Measurements from ENCODE around the gene KIF16B. TPM values are rescaled to one million over a fixed set of nuclear protein-coding genes. Genes with fewer than 3 reads are reported as not detected.

The KIF16B gene
- total RNA-seq, 1 experiment from 2014 or later: 7.0 TPM

DNA sequence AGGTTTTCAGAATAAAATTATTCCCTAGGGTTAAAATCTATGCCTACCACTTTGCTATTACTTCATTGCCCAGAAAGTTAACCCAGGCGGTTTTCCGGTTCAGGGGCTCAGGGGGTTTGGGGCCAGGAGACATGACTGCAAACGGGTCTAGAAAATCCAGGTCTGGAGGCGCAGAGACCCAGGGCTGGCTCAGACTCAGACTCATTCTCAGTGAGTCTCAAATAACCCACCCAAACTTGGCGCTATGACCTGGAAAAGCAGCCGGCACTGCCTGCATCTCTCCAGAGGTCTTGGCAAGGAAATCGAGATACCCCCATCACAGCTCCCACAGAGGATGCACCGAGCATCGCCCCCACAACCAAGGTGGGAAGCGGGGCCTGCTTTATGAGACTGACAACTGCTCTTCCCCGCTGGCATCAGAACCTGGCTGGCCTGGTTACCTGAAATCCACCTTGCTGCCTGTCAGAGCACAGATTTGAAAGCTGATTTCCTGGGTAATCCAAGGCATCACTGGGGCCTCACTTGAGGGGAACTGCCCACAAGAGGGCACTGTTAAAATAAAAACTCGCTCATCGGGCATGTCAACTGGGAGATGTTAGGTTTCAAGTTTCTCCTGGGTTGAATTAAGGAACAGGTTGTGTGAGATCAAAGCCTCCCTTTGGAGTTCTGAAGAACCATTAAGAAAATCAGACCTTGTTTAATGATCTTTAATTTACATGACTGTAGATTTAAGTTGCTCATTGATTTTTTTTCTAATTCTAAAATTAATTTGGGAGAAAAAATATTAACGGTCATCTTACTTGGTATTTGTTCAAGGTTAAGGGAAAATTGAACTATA, 55.1 kb downstream of the KIF16B start:
- no peaks in the 10 kb centered on the region for H3K9me2 ChIP-seq (ENCODE audit: insufficient read depth)
- intact Hi-C loops (cut with micrococcal nuclease): loop anchor here (1.0 kb wide), 1 partner anchor 243 kb away; no protein-coding TSS in a partner anchor
- ChIA-PET CTCF (interaction anchor here (1.0 to 1.2 kb wide), 4 partner anchors 9 to 244 kb away, joined by 3 to 6 read pairs (median 4); no protein-coding TSS in a partner anchor), RAD21 (ENCODE audit: low non-redundant PET in 1 of 2, low total read pairs in 2 of 2, uncharacterized antibody in 2 of 2, unreplicated experiment in 2 of 2) (no interaction called here), POLR2A (no interaction called here)
- no peaks in the 10 kb centered on the region for H3K9me3 ChIP-seq (ENCODE audit: control insufficient read depth in 1 of 2, insufficient read depth in 1 of 2, low read depth in 1 of 2, low read length in 2 of 2)
- no peak overlapping the region for H2AFZ ChIP-seq (ENCODE audit: low read depth, low read length, poor library complexity, severe bottlenecking)
- DNase-seq (ENCODE audit: low read depth, low spot score): peak; percentile 44
- TF ChIP-seq ZNF274 (IDR thresholded peaks at IDR 0.05; ENCODE audit: low read depth, low read length) (no peak), RAD21 (IDR thresholded peaks at IDR 0.05; ENCODE audit: low read depth) (peak; percentile 83), ZFX (IDR thresholded peaks at IDR 0.05) (no peak)
- TF ChIP-seq, protein P1, sequence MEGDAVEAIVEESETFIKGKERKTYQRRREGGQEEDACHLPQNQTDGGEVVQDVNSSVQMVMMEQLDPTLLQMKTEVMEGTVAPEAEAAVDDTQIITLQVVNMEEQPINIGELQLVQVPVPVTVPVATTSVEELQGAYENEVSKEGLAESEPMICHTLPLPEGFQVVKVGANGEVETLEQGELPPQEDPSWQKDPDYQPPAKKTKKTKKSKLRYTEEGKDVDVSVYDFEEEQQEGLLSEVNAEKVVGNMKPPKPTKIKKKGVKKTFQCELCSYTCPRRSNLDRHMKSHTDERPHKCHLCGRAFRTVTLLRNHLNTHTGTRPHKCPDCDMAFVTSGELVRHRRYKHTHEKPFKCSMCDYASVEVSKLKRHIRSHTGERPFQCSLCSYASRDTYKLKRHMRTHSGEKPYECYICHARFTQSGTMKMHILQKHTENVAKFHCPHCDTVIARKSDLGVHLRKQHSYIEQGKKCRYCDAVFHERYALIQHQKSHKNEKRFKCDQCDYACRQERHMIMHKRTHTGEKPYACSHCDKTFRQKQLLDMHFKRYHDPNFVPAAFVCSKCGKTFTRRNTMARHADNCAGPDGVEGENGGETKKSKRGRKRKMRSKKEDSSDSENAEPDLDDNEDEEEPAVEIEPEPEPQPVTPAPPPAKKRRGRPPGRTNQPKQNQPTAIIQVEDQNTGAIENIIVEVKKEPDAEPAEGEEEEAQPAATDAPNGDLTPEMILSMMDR (IDR thresholded peaks at IDR 0.05 in 2 of 3, conservative IDR thresholded peaks at IDR 0.05 in 1 of 3; ENCODE audit: borderline replicate concordance in 1 of 3, insufficient read depth in 1 of 3, low read depth in 2 of 3, low read length in 2 of 3): peak; percentile 58 to 78 (median 72); a peak in 5 of 6 replicates
- H3K36me3 ChIP-seq (ENCODE audit: control insufficient read depth in 1 of 2, insufficient read depth in 2 of 2, low read length in 2 of 2): no peaks in the 10 kb centered on the region
- no peak overlapping the region for H3K4me3 ChIP-seq (replicated peaks in 1 of 2; ENCODE audit: low read depth in 1 of 2, low read length in 2 of 2)
- no peaks in the 10 kb centered on the region for H3K27me3 ChIP-seq (ENCODE audit: insufficient read depth, low read length)
- no TSS peak for BruUV-seq (replicated peaks)
- no peaks in the 10 kb centered on the region for H3K79me2 ChIP-seq (ENCODE audit: insufficient read depth, low read length)
- peaks cover 0 to 4% of the 10 kb centered on the region in 2 experiments; a peak in 1 of 4 replicates for H3K4me1 ChIP-seq (ENCODE audit: control insufficient read depth in 1 of 2, insufficient read depth in 2 of 2, low read length in 2 of 2)
- H3K4me2 ChIP-seq (ENCODE audit: low read length): no peak overlapping the region
- no peak overlapping the region for H3K9ac ChIP-seq (ENCODE audit: low read length)
- H3K27ac ChIP-seq (ENCODE audit: low read depth, low read length): no peak overlapping the region
- peak; percentile 92 for ATAC-seq
- no peaks in the 10 kb centered on the region for H4K20me1 ChIP-seq (ENCODE audit: insufficient read depth)

DNA sequence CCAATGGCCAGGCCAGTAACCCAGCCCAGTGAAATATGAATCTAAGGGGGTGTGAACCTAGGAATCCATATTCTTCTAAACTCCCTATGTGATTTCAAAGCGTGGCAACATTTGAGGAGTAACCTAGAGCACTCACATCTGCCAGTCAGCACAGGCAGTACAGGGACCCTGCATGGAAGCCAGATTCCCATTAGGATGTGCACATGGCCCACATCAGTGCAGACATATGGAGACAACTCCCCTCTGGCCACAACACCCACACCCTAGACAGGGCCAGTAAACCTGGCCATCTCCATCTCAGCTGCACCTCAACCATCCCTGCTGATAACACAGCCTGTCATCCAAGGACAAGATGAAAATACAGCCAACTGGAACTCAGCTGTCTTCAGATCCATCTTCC, 56.5 kb downstream of the KIF16B start:
- ChIA-PET POLR2A (no interaction called here), CTCF (no interaction called here), RAD21 (ENCODE audit: low non-redundant PET in 1 of 2, low total read pairs in 2 of 2, uncharacterized antibody in 2 of 2, unreplicated experiment in 2 of 2) (no interaction called here)
- no peaks in the 10 kb centered on the region for H4K20me1 ChIP-seq (ENCODE audit: insufficient read depth)
- peaks cover 0 to 4% of the 10 kb centered on the region in 2 experiments; a peak in 1 of 4 replicates for H3K4me1 ChIP-seq (ENCODE audit: control insufficient read depth in 1 of 2, insufficient read depth in 2 of 2, low read length in 2 of 2)
- no peak overlapping the region for H3K4me2 ChIP-seq (ENCODE audit: low read length)
- no peak overlapping the region for H2AFZ ChIP-seq (ENCODE audit: low read depth, low read length, poor library complexity, severe bottlenecking)
- no peak overlapping the region for H3K27ac ChIP-seq (ENCODE audit: low read depth, low read length)
- no peaks in the 10 kb centered on the region for H3K9me3 ChIP-seq (ENCODE audit: control insufficient read depth in 1 of 2, insufficient read depth in 1 of 2, low read depth in 1 of 2, low read length in 2 of 2)
- intact Hi-C loops (cut with micrococcal nuclease): no loop called here
- BruUV-seq (replicated peaks): no TSS peak
- no peaks in the 10 kb centered on the region for H3K79me2 ChIP-seq (ENCODE audit: insufficient read depth, low read length)
- DNase-seq (ENCODE audit: low read depth, low spot score): no peak
- no peaks in the 10 kb centered on the region for H3K36me3 ChIP-seq (ENCODE audit: control insufficient read depth in 1 of 2, insufficient read depth in 2 of 2, low read length in 2 of 2)
- no peak for ATAC-seq
- no peaks in the 10 kb centered on the region for H3K9me2 ChIP-seq (ENCODE audit: insufficient read depth)
- no peak overlapping the region for H3K4me3 ChIP-seq (replicated peaks in 1 of 2; ENCODE audit: low read depth in 1 of 2, low read length in 2 of 2)
- H3K9ac ChIP-seq (ENCODE audit: low read length): no peak overlapping the region
- no peaks in the 10 kb centered on the region for H3K27me3 ChIP-seq (ENCODE audit: insufficient read depth, low read length)
- TF ChIP-seq JUND (IDR thresholded peaks at IDR 0.05): no peak
- TF ChIP-seq POLR2A (IDR thresholded peaks at IDR 0.05; ENCODE audit: borderline replicate concordance, extremely low read depth, insufficient read depth, insufficient read length): no peak
- no peak for TF ChIP-seq EZH2 (IDR thresholded peaks at IDR 0.05)
- no peak for TF ChIP-seq ELF1 (IDR thresholded peaks at IDR 0.05; ENCODE audit: borderline replicate concordance, low read depth)
- TF ChIP-seq SRF (IDR thresholded peaks at IDR 0.05; ENCODE audit: low read depth): no peak
- no peak for TF ChIP-seq ZFX (IDR thresholded peaks at IDR 0.05)
- no peak for TF ChIP-seq FOSL1 (IDR thresholded peaks at IDR 0.05; ENCODE audit: low read depth)
- TF ChIP-seq, protein P2, sequence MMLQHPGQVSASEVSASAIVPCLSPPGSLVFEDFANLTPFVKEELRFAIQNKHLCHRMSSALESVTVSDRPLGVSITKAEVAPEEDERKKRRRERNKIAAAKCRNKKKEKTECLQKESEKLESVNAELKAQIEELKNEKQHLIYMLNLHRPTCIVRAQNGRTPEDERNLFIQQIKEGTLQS (IDR thresholded peaks at IDR 0.05): no peak
- no peak for TF ChIP-seq YY1 (IDR thresholded peaks at IDR 0.05; ENCODE audit: extremely low read depth, insufficient replicate concordance, low read depth, low read length)
- TF ChIP-seq CEBPB (IDR thresholded peaks at IDR 0.05; ENCODE audit: low read depth): no peak
- no peak for TF ChIP-seq CBX3 (IDR thresholded peaks at IDR 0.05; ENCODE audit: low read depth)
- TF ChIP-seq SIN3A (IDR thresholded peaks at IDR 0.05; ENCODE audit: low read depth): no peak
- TF ChIP-seq, protein P1 (IDR thresholded peaks at IDR 0.05 in 2 of 3, conservative IDR thresholded peaks at IDR 0.05 in 1 of 3; ENCODE audit: borderline replicate concordance in 1 of 3, insufficient read depth in 1 of 3, low read depth in 2 of 3, low read length in 2 of 3): no peak
- TF ChIP-seq RAD21 (IDR thresholded peaks at IDR 0.05; ENCODE audit: low read depth): no peak
- TF ChIP-seq EZH2phosphoT487 (IDR thresholded peaks at IDR 0.05; ENCODE audit: borderline replicate concordance): no peak
- TF ChIP-seq ZNF274 (IDR thresholded peaks at IDR 0.05; ENCODE audit: low read depth, low read length): no peak
